IPS-NIHi7 (cell line): ENCODE measurements around the gene LRRC4C.
A peak's percentile ranks its signal among the peaks of the same experiment; 100 is the strongest.

Experiments used
- DNase-seq: peaks from one replicate; pipeline ENCODE4 v3.0.0; 2012; ENCODE audit warnings: mixed read lengths; ENCODE audit errors: extremely low spot score

The LRRC4C gene

DNA sequence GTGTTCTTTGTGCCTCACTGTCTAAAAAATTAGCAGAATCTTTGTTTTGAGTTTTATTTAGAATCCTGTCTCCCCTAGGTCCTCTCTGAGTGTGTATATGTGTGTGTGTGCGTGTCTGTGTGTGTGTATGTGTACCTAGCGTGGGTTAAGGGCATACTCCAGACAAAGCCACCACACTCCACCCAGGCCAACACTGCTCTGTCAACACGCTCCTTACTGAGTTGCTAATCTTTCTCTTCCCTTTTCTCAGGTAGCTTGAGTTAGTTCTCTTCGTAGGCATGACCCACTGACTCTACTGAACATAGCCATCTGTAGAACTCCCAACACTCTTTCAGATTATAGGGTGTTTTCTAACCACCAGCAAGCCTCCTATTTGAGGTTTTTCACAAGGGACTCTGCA is 131.1 kb downstream of the LRRC4C start:
- DNase-seq, result no peak

DNA sequence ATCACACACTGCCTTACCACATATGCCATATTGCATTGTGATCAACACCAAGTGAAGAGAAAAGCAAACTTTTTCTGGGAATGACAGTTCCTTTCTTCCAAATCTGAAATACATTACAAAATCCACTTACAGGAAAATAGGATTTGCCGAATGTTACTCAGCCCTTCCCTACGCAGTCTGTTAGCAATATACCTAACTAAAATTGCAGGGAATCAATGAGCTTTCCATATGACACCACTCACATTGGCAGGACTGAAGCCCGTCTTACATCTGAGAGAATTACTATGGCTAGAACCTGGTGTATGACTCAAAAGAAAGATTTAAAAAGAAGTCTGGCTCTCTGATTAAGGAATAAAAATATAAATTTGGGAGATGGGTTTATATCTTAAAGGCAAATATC is 136.0 kb downstream of the LRRC4C start:
- DNase-seq, result no peak

GRCh38 chr11:41320653-41321052 is 138.8 kb downstream of the LRRC4C start:
- no peak for DNase-seq

DNA sequence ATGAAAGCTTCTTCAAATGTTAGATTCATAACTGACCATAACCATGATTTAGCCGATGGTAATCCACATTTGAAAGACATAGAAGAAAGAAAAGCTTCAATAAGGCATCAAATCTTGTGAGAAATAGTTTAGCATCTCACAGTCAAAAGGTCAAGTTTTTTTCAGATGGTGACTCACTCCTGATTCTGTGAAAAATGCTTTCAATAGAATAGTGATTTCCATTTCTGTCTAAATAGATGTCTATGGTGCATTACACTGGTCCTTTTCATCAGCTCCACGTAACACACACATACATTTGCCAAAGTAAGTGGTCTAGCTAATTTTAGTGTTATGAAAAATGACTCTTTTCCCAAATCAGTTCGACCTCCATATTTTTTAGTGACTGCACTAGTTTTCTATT is 139.2 kb downstream of the LRRC4C start:
- DNase-seq, result no peak

GRCh38 chr11:41319434-41319833 is 140.0 kb downstream of the LRRC4C start:
- no peak for DNase-seq

DNA sequence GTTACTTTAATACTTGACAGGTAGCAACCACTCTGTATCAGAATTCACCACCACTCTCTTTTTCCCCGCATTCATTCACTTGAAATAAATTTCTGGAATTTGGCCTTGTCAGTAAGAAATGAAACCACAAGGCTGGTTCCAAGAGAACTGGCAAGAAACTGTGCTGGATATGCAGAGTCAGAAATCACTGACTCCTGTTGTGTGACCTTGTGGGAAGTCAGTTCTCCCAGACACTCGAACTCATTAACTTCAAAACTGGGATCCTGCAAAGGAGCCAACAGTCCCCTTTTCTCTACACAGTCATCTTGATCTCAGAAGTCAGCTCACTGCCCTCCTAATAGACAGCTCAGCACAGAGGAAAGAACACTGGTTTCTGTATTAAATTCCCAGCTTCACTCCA is 142.7 kb downstream of the LRRC4C start:
- no peak for DNase-seq

GRCh38 chr11:41313226-41313625 is 146.2 kb downstream of the LRRC4C start:
- DNase-seq, result no peak

GRCh38 chr11:41309716-41310115 is 149.7 kb downstream of the LRRC4C start:
- peak; percentile 22 for DNase-seq

DNA sequence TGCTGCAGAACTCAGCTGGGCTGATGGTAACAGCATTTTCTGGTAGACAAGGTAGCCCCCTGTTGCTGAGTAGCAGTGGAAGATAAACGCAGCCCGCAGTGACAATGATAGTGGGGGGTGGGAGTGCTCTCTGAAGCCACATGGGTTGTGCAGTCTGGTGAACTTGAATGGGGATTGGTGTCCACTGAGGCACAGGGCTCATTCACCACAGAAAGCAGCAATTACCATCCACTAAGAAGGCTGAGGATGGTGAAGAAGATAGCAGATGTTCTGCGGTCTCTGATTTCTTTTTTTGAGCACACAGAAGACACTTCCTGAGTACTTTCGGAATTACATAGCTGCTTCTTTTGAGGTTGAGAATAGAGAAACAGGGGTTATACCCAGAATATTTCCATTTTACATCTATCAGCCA is 150.3 kb downstream of the LRRC4C start:
- peak; percentile 13 for DNase-seq

- no peak for DNase-seq
Measured at GRCh38 chr11:41308286-41308685, 151.2 kb downstream of the LRRC4C start.

- DNase-seq, result no peak
Measured at GRCh38 chr11:41307296-41308080, 152.0 kb downstream of the LRRC4C start.

DNA sequence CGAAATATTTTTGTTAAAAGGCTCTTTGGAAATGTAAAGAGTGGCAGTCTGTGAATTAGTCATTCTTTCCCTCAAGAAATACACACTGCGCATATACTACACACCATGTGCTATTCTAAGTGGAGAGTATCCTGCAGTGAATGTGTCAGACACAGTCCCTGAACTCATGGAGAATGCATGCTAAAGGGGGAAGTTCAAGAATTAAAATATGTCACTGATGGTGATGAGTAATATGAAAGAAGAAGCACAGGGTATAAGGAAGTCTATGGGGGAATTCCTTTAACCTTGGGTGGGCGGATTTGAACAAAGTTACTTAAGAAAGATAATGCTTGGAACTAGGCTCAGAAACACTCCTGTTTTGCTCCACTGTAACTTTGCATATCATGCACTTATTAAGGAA is 153.0 kb downstream of the LRRC4C start:
- DNase-seq, result no peak

- no peak for DNase-seq
Measured at GRCh38 chr11:41301023-41301422, 158.4 kb downstream of the LRRC4C start.

DNA sequence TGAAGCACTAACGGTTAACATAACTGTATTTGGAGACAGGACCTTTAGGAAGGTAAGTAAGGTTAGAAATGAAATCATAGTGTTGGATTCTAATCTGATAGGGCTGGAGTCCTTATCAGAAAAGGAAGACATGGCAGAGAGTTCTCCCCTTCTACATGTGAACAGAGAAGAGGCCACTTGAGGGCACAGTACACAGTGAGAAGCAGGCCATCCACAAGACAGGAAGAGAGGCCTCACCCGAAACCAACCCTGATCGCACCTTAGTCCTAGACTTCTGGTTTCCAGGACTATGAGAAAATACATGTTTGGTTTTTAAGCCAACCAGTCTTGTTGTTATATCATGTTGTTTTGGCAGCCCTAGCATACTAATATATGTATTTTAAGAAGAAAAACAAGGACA is 170.0 kb downstream of the LRRC4C start:
- no peak for DNase-seq

- no peak for DNase-seq
Measured at GRCh38 chr11:41286751-41287150, 172.7 kb downstream of the LRRC4C start.

DNA sequence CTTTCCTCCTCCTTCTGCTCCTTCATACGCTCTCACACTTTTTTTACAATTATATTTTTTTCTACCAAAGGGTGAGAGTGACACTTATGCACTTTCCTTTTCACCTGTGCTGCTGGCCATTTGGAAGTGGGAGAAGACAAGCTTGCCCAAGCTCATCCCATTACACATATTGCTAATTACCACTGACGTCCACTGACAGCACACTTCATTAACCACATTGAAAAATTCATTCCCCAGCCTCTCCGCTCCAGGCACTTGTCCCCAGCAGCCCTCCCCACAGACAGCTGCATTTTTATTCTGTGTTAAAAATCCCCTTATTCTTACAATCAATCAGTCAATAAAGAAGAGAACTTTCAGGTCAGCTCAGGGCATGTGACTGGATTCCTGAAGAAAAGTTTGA is 175.1 kb downstream of the LRRC4C start:
- no peak for DNase-seq

- DNase-seq, result no peak
Measured at GRCh38 chr11:41283191-41283930, 176.1 kb downstream of the LRRC4C start.

DNA sequence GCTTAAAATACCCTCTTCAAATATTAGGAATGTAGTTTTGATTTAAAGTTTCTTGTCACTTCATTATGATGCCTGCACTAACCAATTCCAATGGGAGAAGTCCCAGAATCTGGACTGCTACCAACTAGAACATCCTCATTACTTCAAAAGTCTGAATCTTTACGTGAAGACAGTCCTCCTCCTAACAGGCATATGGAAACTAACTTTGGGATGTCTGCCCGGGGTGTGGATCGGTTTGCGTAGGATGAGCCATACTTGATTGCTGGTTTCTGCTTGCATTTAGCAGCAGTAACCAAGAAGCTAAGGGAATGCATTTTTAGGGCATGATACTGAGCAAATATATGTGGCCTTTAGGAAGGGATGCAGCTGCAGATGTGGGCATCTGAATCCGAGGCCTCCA is 177.1 kb downstream of the LRRC4C start:
- no peak for DNase-seq

- DNase-seq, result peak; percentile 10
Measured at GRCh38 chr11:41281131-41281742, 178.2 kb downstream of the LRRC4C start.

- no peak for DNase-seq
Measured at GRCh38 chr11:41274831-41275230, 184.6 kb downstream of the LRRC4C start.

GRCh38 chr11:41273908-41274307 is 185.5 kb downstream of the LRRC4C start:
- no peak for DNase-seq

DNA sequence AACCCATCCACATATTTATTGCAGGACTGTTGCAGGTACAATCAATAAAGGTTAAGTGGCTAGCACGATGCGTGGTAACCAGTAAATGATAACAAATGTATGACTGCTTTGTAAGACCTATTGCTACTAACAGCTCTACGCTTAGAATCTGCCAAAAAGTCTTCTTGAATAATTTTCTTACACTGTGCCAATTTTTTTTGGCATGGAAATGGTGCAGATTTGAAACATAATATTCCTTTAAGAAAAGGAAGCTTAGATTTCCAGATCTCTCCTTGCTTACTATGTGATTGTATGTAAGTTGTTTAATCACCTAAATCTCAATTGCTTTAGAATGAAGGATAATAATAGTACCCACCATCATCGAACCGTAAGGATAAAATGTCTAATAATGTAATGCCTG is 192.0 kb downstream of the LRRC4C start:
- DNase-seq, result no peak

- no peak for DNase-seq
Measured at GRCh38 chr11:41256041-41256440, 203.4 kb downstream of the LRRC4C start.
